ENCODE data around the gene TRPM7. TPM values are rescaled to one million over a fixed set of nuclear protein-coding genes. Genes with fewer than 3 reads are reported as not detected.

Gene TRPM7
- total and polyA plus RNA-seq, 2 of the 8 experiments (the other 6 are each of a cell fraction or from before 2014, with no cell fraction given), result 7.5 to 33.2 TPM

GRCh38 chr15:50544368-50544767 is 142.2 kb downstream of the TRPM7 start:
- Histone ChIP-seq H3K9ac (replicated peaks in 1 of 4; ENCODE audit: extremely low read depth in 1 of 4, low read depth in 3 of 4, low read length in 3 of 4) (no peak overlapping the region), H3K36me3 (ENCODE audit: control insufficient read depth in 2 of 4, insufficient read depth in 4 of 4, low read length in 3 of 4) (no peaks in the 10 kb centered on the region), H4K8ac (ENCODE audit: extremely low read depth, insufficient read depth, low read length) (no peak overlapping the region), H3K4ac (replicated peaks; ENCODE audit: insufficient read length, low read depth, low read length) (no peak overlapping the region), H3K23me2 (ENCODE audit: low read depth, low read length) (no peaks in the 10 kb centered on the region), H2BK12ac (ENCODE audit: low read depth, low read length) (no peak overlapping the region), H2BK20ac (ENCODE audit: low read length) (no peak overlapping the region), H3K27me3 (replicated peaks in 1 of 4; ENCODE audit: control insufficient read depth in 3 of 4, extremely low read depth in 1 of 4, insufficient read depth in 3 of 4, low read length in 3 of 4) (no peaks in the 10 kb centered on the region), H2AFZ (ENCODE audit: low read length) (peak overlapping the region; percentile 56; the same call in 1 of the 2 replicates), H4K5ac (ENCODE audit: insufficient read length, low read depth, low read length) (no peak overlapping the region), H3K79me1 (ENCODE audit: low read depth, low read length) (no peaks in the 10 kb centered on the region), H3K9me3 (ENCODE audit: insufficient read depth in 2 of 2, low read depth in 1 of 2, low read length in 1 of 2) (no peaks in the 10 kb centered on the region), H2AK5ac (ENCODE audit: low read depth, low read length) (no peak overlapping the region), H3K79me2 (ENCODE audit: control insufficient read depth in 1 of 2, insufficient read depth in 2 of 2, low read length in 2 of 2) (no peaks in the 10 kb centered on the region), H3K4me2 (ENCODE audit: insufficient read depth in 1 of 2, low read depth in 2 of 2, low read length in 2 of 2) (no peak overlapping the region), H3K4me3 (ENCODE audit: extremely low read depth in 1 of 4, insufficient read depth in 2 of 4, low read depth in 3 of 4, low read length in 4 of 4) (no peak overlapping the region), H3K14ac (ENCODE audit: insufficient read length) (no peak overlapping the region), H2BK120ac (replicated peaks; ENCODE audit: low read depth, low read length) (no peak overlapping the region), H2BK15ac (ENCODE audit: low read length) (no peak overlapping the region), H3K56ac (replicated peaks; ENCODE audit: insufficient read length, low read depth, low read length) (no peak overlapping the region), H4K20me1 (replicated peaks in 1 of 2; ENCODE audit: control insufficient read depth in 1 of 2, insufficient read depth in 2 of 2, low read length in 2 of 2) (no peaks in the 10 kb centered on the region), H3K23ac (ENCODE audit: insufficient read length) (no peak overlapping the region), H3K18ac (ENCODE audit: extremely low read depth, low read length) (no peak overlapping the region), H2BK5ac (ENCODE audit: low read depth, low read length) (no peak overlapping the region), H3K4me1 (replicated peaks in 1 of 4; ENCODE audit: control insufficient read depth in 3 of 4, insufficient read depth in 4 of 4, low read length in 3 of 4) (no peaks in the 10 kb centered on the region; a peak in 1 of 7 replicates), H4K91ac (replicated peaks; ENCODE audit: insufficient read length, low read length) (no peak overlapping the region), H3K27ac (ENCODE audit: low read depth, low read length) (no peak overlapping the region)
- WGBS, 2 experiments (ENCODE audit: extremely low coverage in 1 of 2, insufficient coverage in 1 of 2, insufficient read length in 1 of 2, insufficient replicate concordance in 2 of 2, low coverage in 1 of 2, low lambda C conversion rate in 2 of 2, missing lambda C conversion rate in 1 of 2), result 76% methylated on average over 5 of the region's 5 CpGs; no CpG with 5 or more reads in 1 of the 2 experiments
- ChIA-PET POLR2A (ENCODE audit: partially characterized antibody) (interaction anchor here (1.5 to 2.1 kb wide), 2 partner anchors 9 to 189 kb away, joined by 6 to 9 read pairs; partner anchors contain the start of gene GABPB1), CTCF (ENCODE audit: partially characterized antibody) (interaction anchor here (0.6 to 0.8 kb wide), 3 partner anchors 28 to 432 kb away, joined by 3 read pairs; no protein-coding TSS in a partner anchor)
- TF ChIP-seq TBP (IDR thresholded peaks at IDR 0.05; ENCODE audit: low read depth, low read length) (no peak), SP4 (IDR thresholded peaks at IDR 0.05; ENCODE audit: low read length) (no peak), E2F6 (IDR thresholded peaks at IDR 0.05) (no peak), TAF1 (IDR thresholded peaks at IDR 0.05; ENCODE audit: low read depth, low read length) (no peak), SIN3A (conservative IDR thresholded peaks at IDR 0.05 in 1 of 2, IDR thresholded peaks at IDR 0.05 in 1 of 2; ENCODE audit: low read depth in 1 of 2, low read length in 2 of 2) (no peak), KDM5A (IDR thresholded peaks at IDR 0.05; ENCODE audit: low read length) (no peak), SAP30 (IDR thresholded peaks at IDR 0.05; ENCODE audit: insufficient read depth, insufficient replicate concordance, low read length) (no peak), CBX8 (IDR thresholded peaks at IDR 0.05; ENCODE audit: borderline replicate concordance, low read depth, low read length) (no peak), CTBP2 (IDR thresholded peaks at IDR 0.05; ENCODE audit: borderline replicate concordance, insufficient read depth, insufficient read length, low read length) (no peak)
- FAIRE-seq, result no peak
- no peak for DNase-seq (ENCODE audit: low read depth in 1 of 2, low spot score in 2 of 2)

All from H1 (cell line).